ENCODE measurements around the gene RPLP1.

The RPLP1 gene

GRCh38 chr15:69462493-69463181 is 10.0 kb downstream of the RPLP1 start (continued):
- TF ChIP-seq ZNF302 (tag by site-specific recombination; IDR thresholded peaks at IDR 0.05; ENCODE audit: low read depth) (no peak), ZNF670 (tag by site-specific recombination; IDR thresholded peaks at IDR 0.05; ENCODE audit: low read depth) (no peak), BCL11B (tag by site-specific recombination; IDR thresholded peaks at IDR 0.05; ENCODE audit: low read depth) (0 out of 2 replicates have a peak, but pooled peaks have one; percentile 19), ZNF394 (tag by site-specific recombination; IDR thresholded peaks at IDR 0.05; ENCODE audit: borderline replicate concordance) (no peak; the same call in 1 of the 2 replicates), ZNF449 (tag by site-specific recombination; IDR thresholded peaks at IDR 0.05) (no peak), ZNF580 (tag by site-specific recombination; IDR thresholded peaks at IDR 0.05) (peak; percentile 68; the same call in 1 of the 2 replicates), ZBTB26 (tag by site-specific recombination; optimal IDR thresholded peaks at IDR 0.05) (peak; percentile 79), ZNF473 (tag by site-specific recombination; IDR thresholded peaks at IDR 0.05) (no peak), ZNF785 (tag by site-specific recombination; IDR thresholded peaks at IDR 0.05) (peak; percentile 67), ZNF555 (tag by site-specific recombination; conservative IDR thresholded peaks at IDR 0.05) (no peak), ZNF133 (tag by site-specific recombination; IDR thresholded peaks at IDR 0.05) (no peak; the same call in 1 of the 2 replicates), ZNF768 (tag by site-specific recombination; IDR thresholded peaks at IDR 0.05) (no peak; the same call in 1 of the 2 replicates), TSHZ1 (tag by site-specific recombination; IDR thresholded peaks at IDR 0.05; ENCODE audit: borderline replicate concordance) (peak; percentile 17; the same call in 1 of the 2 replicates), ZBTB1 (tag by site-specific recombination; IDR thresholded peaks at IDR 0.05) (no peak), GLIS1 (tag by site-specific recombination; IDR thresholded peaks at IDR 0.05) (peak; percentile 66), YY1 (tag by site-specific recombination; IDR thresholded peaks at IDR 0.05) (no peak; the same call in 1 of the 2 replicates), PBX3 (CRISPR knock-in tag; IDR thresholded peaks at IDR 0.05) (0 out of 2 replicates have a peak, but pooled peaks have one; percentile 56), ZNF501 (tag by site-specific recombination; IDR thresholded peaks at IDR 0.05) (0 out of 2 replicates have a peak, but pooled peaks have one; percentile 77), KLF9 (tag by site-specific recombination; IDR thresholded peaks at IDR 0.05; ENCODE audit: low read depth) (peak; percentile 85), BCL11A (tag by site-specific recombination; IDR thresholded peaks at IDR 0.05; ENCODE audit: low read depth) (no peak; the same call in 1 of the 2 replicates), HOXA7 (CRISPR knock-in tag; IDR thresholded peaks at IDR 0.05; ENCODE audit: borderline replicate concordance) (no peak), ZNF214 (tag by site-specific recombination; IDR thresholded peaks at IDR 0.05; ENCODE audit: borderline replicate concordance) (no peak), ZNF558 (tag by site-specific recombination; IDR thresholded peaks at IDR 0.05) (no peak), ZNF37A (tag by site-specific recombination; IDR thresholded peaks at IDR 0.05) (no peak), ZNF335 (tag by site-specific recombination; conservative IDR thresholded peaks at IDR 0.05) (peak; percentile 98), ZNF23 (tag by site-specific recombination; IDR thresholded peaks at IDR 0.05; ENCODE audit: borderline replicate concordance) (no peak), ZNF76 (tag by site-specific recombination; IDR thresholded peaks at IDR 0.05; ENCODE audit: borderline replicate concordance, low read depth) (peak; percentile 38; the same call in 1 of the 2 replicates), ZNF529 (tag by site-specific recombination; IDR thresholded peaks at IDR 0.05; ENCODE audit: insufficient replicate concordance) (no peak), ZNF777 (tag by site-specific recombination; IDR thresholded peaks at IDR 0.05; ENCODE audit: borderline replicate concordance) (no peak), ZNF837 (tag by site-specific recombination; IDR thresholded peaks at IDR 0.05) (no peak)

Data from HEK293 (cell line).